ENCODE data around the gene TESK2. TPM values are rescaled to one million over a fixed set of nuclear protein-coding genes. Genes with fewer than 3 reads are reported as not detected.

The TESK2 gene
- total RNA-seq, 1 donor from 2014 or later = 1.5 TPM

DNA sequence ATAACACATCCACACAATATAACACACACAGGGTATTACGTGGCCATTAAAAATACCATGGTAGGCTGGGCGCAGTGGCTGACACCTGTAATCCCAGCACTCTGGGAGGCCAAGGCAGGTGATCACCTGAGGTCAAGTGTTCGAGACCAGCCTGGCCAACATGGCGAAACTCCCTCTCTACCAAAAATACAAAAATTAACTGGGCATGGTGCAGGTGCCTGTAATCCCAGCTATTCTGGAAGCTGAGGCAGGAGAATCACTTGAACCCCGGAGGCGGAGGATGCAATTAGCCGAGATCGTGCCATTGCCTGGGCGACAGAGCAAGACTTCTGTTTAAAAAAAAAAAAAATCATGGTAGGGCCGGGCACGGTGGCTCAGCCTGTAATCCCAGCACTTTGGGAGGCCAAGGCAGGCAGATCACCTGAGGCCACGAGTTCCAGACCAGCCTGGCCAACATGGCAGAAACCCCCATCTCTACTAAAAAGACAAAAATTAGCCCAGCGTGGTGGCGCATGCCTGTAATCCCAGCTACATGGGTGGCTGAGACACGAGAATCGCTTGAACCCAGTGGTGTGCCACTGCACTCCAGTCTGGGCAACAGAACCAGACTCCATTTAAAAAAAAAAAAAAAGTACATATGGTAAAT lies 188.3 kb downstream of the TESK2 start:
- intact Hi-C loops (cut with DNase I) = no loop called here
- DNase-seq (no peak), ATAC-seq (ENCODE audit: poor library complexity) (no peak)

DNA sequence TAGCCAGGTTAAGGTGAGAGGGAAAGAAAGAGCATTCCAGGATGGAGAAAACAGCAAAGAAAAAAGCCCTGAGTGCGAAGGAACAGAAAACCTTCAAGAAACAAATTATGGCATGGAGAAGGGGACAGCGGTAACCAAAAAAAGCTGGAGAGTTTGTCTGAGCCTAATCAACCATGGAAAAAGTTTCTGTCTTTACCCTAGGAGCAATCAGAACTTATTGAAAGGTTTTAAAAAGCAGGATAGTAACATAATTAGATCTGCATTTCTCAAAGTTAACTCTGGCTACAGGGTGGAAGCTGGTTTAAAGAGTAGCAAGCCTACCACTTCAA lies 190.3 kb downstream of the TESK2 start:
- ATAC-seq (ENCODE audit: poor library complexity) = no peak
- intact Hi-C loops (cut with DNase I) = loop anchor here (2.0 kb wide), 1 partner anchor 286 kb away; no protein-coding TSS in a partner anchor
- DNase-seq = no peak

DNA sequence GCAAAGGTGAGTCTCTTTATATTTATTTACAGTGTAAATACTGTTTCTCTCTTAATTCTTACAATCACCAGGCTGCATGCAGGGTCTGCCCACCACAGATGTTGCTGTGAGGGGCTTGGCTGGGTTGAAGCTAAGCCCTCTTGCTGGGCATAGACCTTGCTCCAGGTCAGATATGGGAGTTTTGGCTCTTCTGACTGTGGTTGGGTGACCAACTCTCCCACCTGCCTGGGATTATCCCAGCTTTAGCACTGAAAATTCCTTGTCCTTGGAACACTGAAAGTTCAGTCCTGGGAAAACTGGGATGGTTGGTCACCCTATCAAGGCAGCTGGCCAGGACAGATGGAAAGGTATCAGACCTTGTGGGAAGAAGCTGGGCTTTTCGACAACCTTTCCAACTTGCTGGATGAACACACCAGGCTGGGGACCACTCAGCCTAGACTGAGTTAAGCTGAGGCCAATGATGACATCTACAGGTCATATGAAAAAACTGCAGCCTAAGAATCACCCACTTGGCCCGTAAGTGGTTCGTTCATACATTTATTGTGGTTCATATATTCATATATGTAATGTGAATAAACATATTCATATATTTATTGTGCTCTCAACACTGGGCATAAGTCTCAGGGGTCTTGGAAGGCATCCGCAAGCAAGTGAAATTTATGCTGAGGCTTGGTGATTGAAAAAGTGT lies 190.8 kb downstream of the TESK2 start:
- ATAC-seq (ENCODE audit: poor library complexity) (no peak), DNase-seq (no peak)
- intact Hi-C loops (cut with DNase I) = loop anchor here (2.0 kb wide), 1 partner anchor 285 kb away; no protein-coding TSS in a partner anchor

DNA sequence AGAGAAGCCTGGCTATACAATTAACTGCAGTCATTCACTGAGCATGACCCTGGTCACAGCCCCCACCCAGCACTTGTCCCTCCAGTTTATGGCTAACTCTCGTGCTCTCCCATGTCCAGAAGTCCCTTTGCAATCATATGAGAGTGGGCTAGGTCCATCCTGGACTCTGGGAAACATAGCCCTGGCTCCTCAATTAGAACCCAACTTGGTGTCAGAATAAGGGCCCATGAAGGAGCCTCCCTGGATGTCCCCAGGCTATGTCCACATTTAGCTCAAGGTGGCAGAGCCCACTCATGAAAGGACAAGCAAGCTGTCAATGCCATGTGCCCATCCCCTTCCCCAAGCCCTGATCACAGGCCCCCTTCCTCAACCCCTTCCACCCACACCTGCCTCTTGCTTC lies 191.7 kb downstream of the TESK2 start:
- intact Hi-C loops (cut with DNase I) = no loop called here
- ATAC-seq (ENCODE audit: poor library complexity) (no peak), DNase-seq (no peak)

DNA sequence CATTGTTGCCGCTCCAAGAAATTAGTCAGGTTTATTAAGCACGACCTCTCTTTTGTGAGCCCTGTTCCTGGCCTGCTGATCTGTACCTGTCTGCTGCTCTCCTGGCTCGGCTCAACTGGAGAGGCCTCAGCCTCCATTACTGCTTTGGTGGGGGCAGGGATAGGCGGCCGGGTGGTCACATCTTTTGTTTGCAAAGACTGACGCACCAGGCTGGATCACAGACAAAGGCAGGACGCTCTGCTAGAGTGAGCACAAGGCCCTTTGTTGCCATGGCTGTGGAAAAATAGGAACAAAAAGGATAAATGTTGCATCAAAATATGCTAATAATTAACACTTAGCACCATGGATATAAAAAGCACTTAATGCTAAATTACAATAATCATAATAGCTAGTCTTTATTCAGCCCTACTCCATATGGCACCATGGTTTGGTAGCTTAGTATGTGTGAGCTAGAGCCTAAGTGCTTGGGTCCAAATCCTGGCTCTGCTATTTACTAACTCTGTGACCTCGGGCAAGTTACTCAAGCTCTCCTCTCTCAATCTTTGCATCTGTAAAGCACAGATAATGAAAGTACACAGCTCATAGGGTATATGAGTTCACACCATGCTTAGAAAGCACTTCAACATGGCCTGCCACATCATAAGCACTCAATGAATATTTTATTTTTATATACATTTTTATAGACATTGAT lies 193.2 kb downstream of the TESK2 start:
- DNase-seq (no peak), ATAC-seq (ENCODE audit: poor library complexity) (no peak)
- intact Hi-C loops (cut with DNase I) = no loop called here

Other genes starting within 250 kb of the TESK2 start
- not detected for gene HPDL, start 164.3 kb downstream of the TESK2 start, total RNA-seq
- gene TOE1, start 151.0 kb downstream of the TESK2 start, total RNA-seq = 2.9 TPM
- 6.1 TPM for gene MUTYH, start 150.7 kb downstream of the TESK2 start, total RNA-seq
- 0.38 TPM for gene CCDC163, start 8.9 kb upstream of the TESK2 start, total RNA-seq
- gene MMACHC, start 9.1 kb upstream of the TESK2 start, total RNA-seq = 19.1 TPM
- gene PRDX1, start 30.7 kb upstream of the TESK2 start, total RNA-seq = 319 TPM
- 43.3 TPM for gene AKR1A1, start 59.7 kb upstream of the TESK2 start, total RNA-seq
- 28.7 TPM for gene NASP, start 92.9 kb upstream of the TESK2 start, total RNA-seq
- 1.0 TPM for gene CCDC17, start 132.9 kb upstream of the TESK2 start, total RNA-seq
- gene GPBP1L1, start 195.4 kb upstream of the TESK2 start, total RNA-seq = 72.6 TPM
- gene TMEM69, start 197.0 kb upstream of the TESK2 start, total RNA-seq = 22.1 TPM